Neural cell (in vitro differentiated cells): Measurements from ENCODE around the gene HAL. TPM values are rescaled to one million over a fixed set of nuclear protein-coding genes. Genes with fewer than 3 reads are reported as not detected.

Source experiments
- H2AFZ ChIP-seq: fragments of 200-600, 300-800 bp; sonication (generic), shearing (Covaris generic); 2 replicates; pipeline ENCODE4 v1.6.0; 2014; ENCODE audit warnings: low read depth, mild to moderate bottlenecking, antibody characterized with exemption, low read length, moderate library complexity
- H3F3A ChIP-seq: fragments of 200-600 bp; shearing (Covaris generic); 2 replicates; pipeline ENCODE4 v1.6.1; 2016; ENCODE audit warnings: mild to moderate bottlenecking, moderate library complexity, mixed read lengths, antibody characterized with exemption, low read length; ENCODE audit not compliant: insufficient read depth, poor library complexity, severe bottlenecking
- H3K27ac ChIP-seq: fragments of 200-600, 300-800 bp; sonication (generic), shearing (Covaris generic); 2 replicates; pipeline ENCODE4 v1.5.1; 2014; ENCODE audit warnings: mild to moderate bottlenecking, low read length, moderate library complexity
- H3K27me3 ChIP-seq: fragments of 300-800, 200-600 bp; sonication (generic), shearing (Covaris generic); 2 replicates; pipeline ENCODE4 v1.6.0; 2014; ENCODE audit warnings: mild to moderate bottlenecking, low read depth, low read length, moderate library complexity; ENCODE audit not compliant: insufficient read depth
- H3K36me3 ChIP-seq: fragments of 300-800, 200-600 bp; sonication (generic), shearing (Covaris generic); 2 replicates; pipeline ENCODE4 v1.5.1; 2014; ENCODE audit warnings: mild to moderate bottlenecking, antibody characterized with exemption, low read length, moderate library complexity; ENCODE audit not compliant: insufficient read depth
- H3K4me2 ChIP-seq: fragments of 300-800, 200-600 bp; sonication (generic), shearing (Covaris generic); 2 replicates; pipeline ENCODE4 v1.6.0; 2014; ENCODE audit warnings: mild to moderate bottlenecking, low read length
- H3K4me3 ChIP-seq: fragments of 300-800, 200-600 bp; sonication (generic), shearing (Covaris generic); 2 replicates; pipeline ENCODE4 v1.5.1; 2014; ENCODE audit warnings: mild to moderate bottlenecking, low read length, moderate library complexity
- H3K79me2 ChIP-seq: fragments of 200-600 bp; shearing (Covaris generic); replicated peaks from 2 replicates; pipeline ENCODE4 v1.6.0; 2014; ENCODE audit warnings: mild to moderate bottlenecking, low read length, moderate library complexity; ENCODE audit not compliant: insufficient read depth
- H3K9ac ChIP-seq: fragments of 300-800, 200-600 bp; sonication (generic), shearing (Covaris generic); 2 replicates; pipeline ENCODE4 v1.6.1; 2016; ENCODE audit warnings: mild to moderate bottlenecking, low read length, mixed read lengths
- H3K9me2 ChIP-seq: fragments of 200-600 bp; shearing (Covaris generic); 2 replicates; pipeline ENCODE4 v1.6.1; 2016; ENCODE audit warnings: mild to moderate bottlenecking, low read length, mixed read lengths; ENCODE audit not compliant: insufficient read depth
- H3K9me3 ChIP-seq: fragments of 200-600, 300-800 bp; sonication (generic), shearing (Covaris generic); 2 replicates; pipeline ENCODE4 v1.6.1; 2016; ENCODE audit warnings: mild to moderate bottlenecking, mixed run types, low read length, moderate library complexity, mixed read lengths
- H4K20me1 ChIP-seq: fragments of 200-600 bp; shearing (Covaris generic); 2 replicates; pipeline ENCODE4 v1.6.1; 2016; ENCODE audit warnings: mild to moderate bottlenecking, mixed run types; ENCODE audit not compliant: insufficient read depth
- EP300 ChIP-seq: fragments of 450-650 bp; conservative IDR thresholded peaks from 2 replicates; pipeline ENCODE4 v1.6.1; 2014; ENCODE audit warnings: antibody characterized with exemption, mild to moderate bottlenecking, moderate library complexity; ENCODE audit not compliant: poor library complexity, severe bottlenecking
- EZH2 ChIP-seq: fragments of 200-600, 300-800 bp; shearing (Covaris generic), sonication (generic); IDR thresholded peaks from 2 replicates; pipeline ENCODE4 v1.6.1; 2014; ENCODE audit warnings: antibody characterized with exemption, low read length, borderline replicate concordance, mild to moderate bottlenecking; ENCODE audit not compliant: insufficient read depth, poor library complexity, severe bottlenecking
- MXI1 ChIP-seq: fragments of 450-650 bp; conservative IDR thresholded peaks from 2 replicates; pipeline ENCODE4 v1.6.1; 2014; ENCODE audit warnings: antibody characterized with exemption, mild to moderate bottlenecking; ENCODE audit not compliant: poor library complexity, severe bottlenecking
- POLR2AphosphoS5 ChIP-seq: IDR thresholded peaks from 2 replicates; pipeline ENCODE4 v1.6.1; 2012
- RAD21 ChIP-seq: fragments of 450-650 bp; conservative IDR thresholded peaks from 2 replicates; pipeline ENCODE4 v1.6.1; 2014; ENCODE audit warnings: antibody characterized with exemption, mild to moderate bottlenecking, moderate library complexity
- SMC3 ChIP-seq: fragments of 450-650 bp; conservative IDR thresholded peaks from 2 replicates; pipeline ENCODE4 v1.6.1; 2014; ENCODE audit warnings: antibody characterized with exemption, mild to moderate bottlenecking, moderate library complexity; ENCODE audit not compliant: poor library complexity
- TAF1 ChIP-seq: IDR thresholded peaks from 2 replicates; pipeline ENCODE4 v1.6.1; 2012; ENCODE audit warnings: low read depth
- polyA plus RNA-seq: library from polyadenylated mRNA; depleted of rRNA; stranded (reverse); fragments of >200 nt; gene quantifications from 2 replicates; pipeline ENCODE4 v1.2.3, GENCODE V29; 2014
- TF ChIP-seq, protein P1 (sequence below): IDR thresholded peaks from 2 replicates; pipeline ENCODE4 v1.6.1; 2012; ENCODE audit warnings: borderline replicate concordance
- TF ChIP-seq, protein P2 (sequence below): fragments of 450-650 bp; IDR thresholded peaks from 2 replicates; pipeline ENCODE4 v1.5.1; 2014; ENCODE audit warnings: antibody characterized with exemption, mild to moderate bottlenecking, moderate library complexity; ENCODE audit not compliant: poor library complexity, severe bottlenecking

The HAL gene
- polyA plus RNA-seq, 1 donor from 2014 or later, result not detected

DNA sequence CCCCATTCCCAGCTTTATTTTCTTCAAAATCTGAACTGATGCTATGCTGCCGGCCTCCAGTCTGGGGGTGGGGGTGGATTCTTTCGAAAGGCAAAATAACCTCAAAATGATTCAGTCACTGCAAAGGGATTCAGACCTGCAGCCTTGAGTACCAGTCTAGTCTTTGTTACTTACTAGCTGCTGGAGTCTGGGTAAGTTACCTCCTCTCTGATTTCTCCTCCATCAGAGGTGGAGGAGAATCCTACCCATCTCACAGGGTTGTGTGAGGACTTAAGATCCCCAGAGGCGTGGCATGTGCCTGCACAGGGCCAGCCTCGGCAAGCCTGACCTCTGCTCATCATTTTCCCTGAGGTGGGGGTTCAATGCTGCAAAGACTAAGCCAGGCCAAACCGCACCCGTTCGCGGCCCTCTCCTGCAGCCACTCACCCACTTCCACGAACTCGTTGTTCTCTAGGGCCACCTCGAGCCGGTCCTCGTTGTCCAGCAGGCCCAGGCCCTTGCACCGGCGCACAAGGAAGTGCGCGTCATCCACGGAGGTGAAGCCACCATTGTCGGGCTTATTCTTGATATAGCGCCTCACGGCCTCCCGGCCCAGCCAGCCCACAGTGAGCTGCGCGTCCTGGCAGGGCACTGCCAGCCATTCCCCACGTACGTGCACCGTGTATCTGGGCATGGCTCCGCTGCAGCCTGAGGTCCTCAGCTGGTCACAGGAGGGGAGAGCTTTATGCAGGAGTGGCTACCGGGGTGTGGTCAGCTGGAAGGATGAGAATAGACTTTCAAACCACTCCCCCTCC, 709 bp downstream of the HAL start:
- Histone ChIP-seq H3K27ac (no peak overlapping the region), H2AFZ (no peak overlapping the region)

DNA sequence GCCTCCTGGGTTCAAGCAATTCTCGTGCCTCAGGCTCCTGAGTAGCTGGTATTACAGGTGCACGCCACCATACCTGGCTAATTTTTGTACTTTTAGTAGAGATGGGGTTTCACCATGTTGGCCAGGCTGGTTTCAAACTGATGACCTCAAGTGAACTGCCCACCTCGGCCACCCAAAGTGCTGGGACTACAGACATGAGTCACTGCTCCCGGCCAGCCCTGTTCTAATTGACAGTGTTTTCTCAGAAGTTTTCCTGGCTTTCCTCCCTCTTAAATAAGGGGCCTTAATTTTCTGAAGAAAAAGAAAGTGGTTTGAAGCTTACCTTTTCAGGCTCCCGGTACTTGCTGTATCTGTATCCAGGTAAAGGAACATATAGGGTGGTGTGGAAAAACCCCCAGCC, 1.7 kb downstream of the HAL start:
- TF ChIP-seq RAD21 (no peak), EZH2 (no peak), MXI1 (no peak), POLR2AphosphoS5 (no peak), EP300 (no peak), SMC3 (no peak), TAF1 (no peak)
- TF ChIP-seq, protein P1, sequence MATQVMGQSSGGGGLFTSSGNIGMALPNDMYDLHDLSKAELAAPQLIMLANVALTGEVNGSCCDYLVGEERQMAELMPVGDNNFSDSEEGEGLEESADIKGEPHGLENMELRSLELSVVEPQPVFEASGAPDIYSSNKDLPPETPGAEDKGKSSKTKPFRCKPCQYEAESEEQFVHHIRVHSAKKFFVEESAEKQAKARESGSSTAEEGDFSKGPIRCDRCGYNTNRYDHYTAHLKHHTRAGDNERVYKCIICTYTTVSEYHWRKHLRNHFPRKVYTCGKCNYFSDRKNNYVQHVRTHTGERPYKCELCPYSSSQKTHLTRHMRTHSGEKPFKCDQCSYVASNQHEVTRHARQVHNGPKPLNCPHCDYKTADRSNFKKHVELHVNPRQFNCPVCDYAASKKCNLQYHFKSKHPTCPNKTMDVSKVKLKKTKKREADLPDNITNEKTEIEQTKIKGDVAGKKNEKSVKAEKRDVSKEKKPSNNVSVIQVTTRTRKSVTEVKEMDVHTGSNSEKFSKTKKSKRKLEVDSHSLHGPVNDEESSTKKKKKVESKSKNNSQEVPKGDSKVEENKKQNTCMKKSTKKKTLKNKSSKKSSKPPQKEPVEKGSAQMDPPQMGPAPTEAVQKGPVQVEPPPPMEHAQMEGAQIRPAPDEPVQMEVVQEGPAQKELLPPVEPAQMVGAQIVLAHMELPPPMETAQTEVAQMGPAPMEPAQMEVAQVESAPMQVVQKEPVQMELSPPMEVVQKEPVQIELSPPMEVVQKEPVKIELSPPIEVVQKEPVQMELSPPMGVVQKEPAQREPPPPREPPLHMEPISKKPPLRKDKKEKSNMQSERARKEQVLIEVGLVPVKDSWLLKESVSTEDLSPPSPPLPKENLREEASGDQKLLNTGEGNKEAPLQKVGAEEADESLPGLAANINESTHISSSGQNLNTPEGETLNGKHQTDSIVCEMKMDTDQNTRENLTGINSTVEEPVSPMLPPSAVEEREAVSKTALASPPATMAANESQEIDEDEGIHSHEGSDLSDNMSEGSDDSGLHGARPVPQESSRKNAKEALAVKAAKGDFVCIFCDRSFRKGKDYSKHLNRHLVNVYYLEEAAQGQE, result no peak
- TF ChIP-seq, protein P2, sequence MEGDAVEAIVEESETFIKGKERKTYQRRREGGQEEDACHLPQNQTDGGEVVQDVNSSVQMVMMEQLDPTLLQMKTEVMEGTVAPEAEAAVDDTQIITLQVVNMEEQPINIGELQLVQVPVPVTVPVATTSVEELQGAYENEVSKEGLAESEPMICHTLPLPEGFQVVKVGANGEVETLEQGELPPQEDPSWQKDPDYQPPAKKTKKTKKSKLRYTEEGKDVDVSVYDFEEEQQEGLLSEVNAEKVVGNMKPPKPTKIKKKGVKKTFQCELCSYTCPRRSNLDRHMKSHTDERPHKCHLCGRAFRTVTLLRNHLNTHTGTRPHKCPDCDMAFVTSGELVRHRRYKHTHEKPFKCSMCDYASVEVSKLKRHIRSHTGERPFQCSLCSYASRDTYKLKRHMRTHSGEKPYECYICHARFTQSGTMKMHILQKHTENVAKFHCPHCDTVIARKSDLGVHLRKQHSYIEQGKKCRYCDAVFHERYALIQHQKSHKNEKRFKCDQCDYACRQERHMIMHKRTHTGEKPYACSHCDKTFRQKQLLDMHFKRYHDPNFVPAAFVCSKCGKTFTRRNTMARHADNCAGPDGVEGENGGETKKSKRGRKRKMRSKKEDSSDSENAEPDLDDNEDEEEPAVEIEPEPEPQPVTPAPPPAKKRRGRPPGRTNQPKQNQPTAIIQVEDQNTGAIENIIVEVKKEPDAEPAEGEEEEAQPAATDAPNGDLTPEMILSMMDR, result no peak
- Histone ChIP-seq H3K27ac (no peak overlapping the region), H3K79me2 (no peaks in the 10 kb centered on the region)

More for the DNA sequence above, 709 bp downstream of the HAL start:
- no peak overlapping the region for H3K9ac ChIP-seq
- no peaks in the 10 kb centered on the region for H3K9me2 ChIP-seq
- no peaks in the 10 kb centered on the region for H4K20me1 ChIP-seq
- H3F3A ChIP-seq, result no peaks in the 10 kb centered on the region
- H3K27me3 ChIP-seq, result no peaks in the 10 kb centered on the region
- no peak overlapping the region for H3K4me3 ChIP-seq
- no peak overlapping the region for H3K4me2 ChIP-seq
- H3K9me3 ChIP-seq, result no peaks in the 10 kb centered on the region
- no peaks in the 10 kb centered on the region for H3K36me3 ChIP-seq
- no peaks in the 10 kb centered on the region for H3K79me2 ChIP-seq
- TF ChIP-seq TAF1, result no peak
- TF ChIP-seq, protein P2, result no peak
- no peak for TF ChIP-seq SMC3
- no peak for TF ChIP-seq POLR2AphosphoS5
- TF ChIP-seq, protein P1, result no peak
- TF ChIP-seq RAD21, result no peak
- TF ChIP-seq EZH2, result no peak
- no peak for TF ChIP-seq EP300
- TF ChIP-seq MXI1, result no peak

More for the DNA sequence above, 1.7 kb downstream of the HAL start:
- Histone ChIP-seq H3K4me2 (no peak overlapping the region), H3K27me3 (no peaks in the 10 kb centered on the region), H3F3A (no peaks in the 10 kb centered on the region), H4K20me1 (no peaks in the 10 kb centered on the region), H2AFZ (no peak overlapping the region), H3K9me3 (no peaks in the 10 kb centered on the region), H3K9ac (no peak overlapping the region), H3K4me3 (no peak overlapping the region), H3K36me3 (no peaks in the 10 kb centered on the region), H3K9me2 (no peaks in the 10 kb centered on the region)
